Testis (tissue), 3 donors: ENCODE data around the gene KRT6C. TPM values are rescaled to one million over a fixed set of nuclear protein-coding genes. Genes with fewer than 3 reads are reported as not detected.
"Not testable (repeated sequence)": the region's sequence is repeated elsewhere in the genome, so short reads cannot be mapped to it uniquely, and the experiment has no call there.

Experiments
- DNase-seq: peaks from one replicate; pipeline ENCODE4 v3.0.0-alpha.2; 2019
- H3K27ac ChIP-seq, 2 donors: fragments of 200-600 bp; sonication (generic); one replicate each; pipeline ENCODE4 v1.5.1; 2019
- H3K27me3 ChIP-seq: fragments of 200-600 bp; sonication (generic); one replicate; pipeline ENCODE4 v1.5.1; 2019
- H3K36me3 ChIP-seq: fragments of 200-600 bp; sonication (generic); one replicate; pipeline ENCODE4 v1.5.1; 2017; ENCODE audit warnings: low read depth; ENCODE audit errors: missing control alignments
- H3K4me1 ChIP-seq: fragments of 200-600 bp; sonication (generic); one replicate; pipeline ENCODE4 v1.5.1; 2019
- H3K4me3 ChIP-seq, 2 donors: fragments of 200-600 bp; sonication (generic); one replicate each; pipeline ENCODE4 v1.5.1; 2017 to 2019
- H3K9me3 ChIP-seq: fragments of 200-600 bp; sonication (generic); one replicate; pipeline ENCODE4 v1.5.1; 2017
- CTCF ChIP-seq, 3 experiments: fragments of 450-650 bp in 2 of 3; fragments of 200-600 bp in 1 of 3; sonication (generic) in 1 of 3; IDR thresholded peaks; one replicate each; pipeline ENCODE4 v1.5.1; 2016 to 2019; ENCODE audit warnings: antibody characterized with exemption in 3 of 3, mild to moderate bottlenecking in 2 of 3, moderate library complexity in 1 of 3
- POLR2A ChIP-seq: fragments of 450-650 bp; IDR thresholded peaks from one replicate; pipeline ENCODE4 v1.6.1; 2017; ENCODE audit warnings: antibody characterized with exemption, mild to moderate bottlenecking, moderate library complexity
- WGBS, 2 donors: methylation state at CpG; one replicate each; pipeline ENCODE4 v1.1.5; 2018; 5-methylcytosine and 5-hydroxymethylcytosine counted together
- intact Hi-C: fragments of 100-400 bp; cut with DNase I; formaldehyde crosslinking; loops from one replicate; pipeline ENCODE4 v1.15.1; 2023; ENCODE audit warnings: low total_unique reads
- polyA plus RNA-seq: library from polyadenylated mRNA; stranded (reverse); fragments of 350-450 nt; fragmentation: Illumina TruSeq; extraction: RNeasy Lipid Tissue Mini Kit (QIAGEN cat#74804); gene quantifications from one replicate; pipeline ENCODE4 v1.2.3, GENCODE V29; 2014; ENCODE audit warnings: low read depth, low replicate concordance; ENCODE audit not compliant: insufficient read depth
- total RNA-seq, 2 donors: library from RNA; depleted of rRNA; stranded (reverse); fragments of >200 nt; gene quantifications; one replicate each; pipeline ENCODE4 v1.2.3, GENCODE V29; 2016

KRT6C gene
- total and polyA plus RNA-seq, 3 donors from 2014 or later: 0.16 TPM; not detected in 2

- no peak for DNase-seq
- Histone ChIP-seq H3K27ac (no peak overlapping the region), H3K27me3 (no peaks in the 10 kb centered on the region), H3K4me3 (no peak overlapping the region), H3K9me3 (no peaks in the 10 kb centered on the region), H3K36me3 (no peaks in the 10 kb centered on the region), H3K4me1 (peaks cover 1% of the 10 kb centered on the region)
- intact Hi-C loops: no loop called here
- TF ChIP-seq CTCF (IDR thresholded peaks at IDR 0.05) (no peak), POLR2A (no peak)
- WGBS, 2 donors: 82 to 95% methylated on average over 7 of the region's 7 CpGs
Observed at GRCh38 chr12:52501490-52501889, 27.9 kb upstream of the KRT6C start.

DNA sequence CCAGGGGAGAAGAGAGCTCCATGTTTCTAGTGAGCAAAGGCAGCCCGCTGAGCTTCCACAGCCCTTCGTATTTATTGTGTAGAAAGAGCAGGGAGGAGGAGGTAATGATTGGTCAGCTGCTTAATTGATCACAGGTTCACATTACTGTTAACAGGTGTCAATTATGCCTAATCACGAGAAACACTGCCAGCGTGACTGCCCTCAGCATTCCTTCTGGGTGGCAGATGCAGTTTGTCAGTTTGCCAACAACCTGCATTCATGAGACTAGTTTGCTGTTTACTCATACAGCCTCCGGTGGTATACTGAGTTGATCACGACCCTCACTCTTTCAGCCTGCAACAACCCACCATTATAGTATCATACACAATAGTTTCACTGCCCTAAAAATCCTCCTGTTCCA, 27.0 kb upstream of the KRT6C start:
- H3K27ac ChIP-seq, H3K27me3 ChIP-seq, DNase-seq, H3K36me3 ChIP-seq, intact Hi-C loops, H3K9me3 ChIP-seq, H3K4me3 ChIP-seq: not testable (repeated sequence)
- 83 to 90% methylated on average over 6 of the region's 6 CpGs for WGBS, 2 donors
- H3K4me1 ChIP-seq: peaks cover 10% of the 10 kb centered on the region

DNA sequence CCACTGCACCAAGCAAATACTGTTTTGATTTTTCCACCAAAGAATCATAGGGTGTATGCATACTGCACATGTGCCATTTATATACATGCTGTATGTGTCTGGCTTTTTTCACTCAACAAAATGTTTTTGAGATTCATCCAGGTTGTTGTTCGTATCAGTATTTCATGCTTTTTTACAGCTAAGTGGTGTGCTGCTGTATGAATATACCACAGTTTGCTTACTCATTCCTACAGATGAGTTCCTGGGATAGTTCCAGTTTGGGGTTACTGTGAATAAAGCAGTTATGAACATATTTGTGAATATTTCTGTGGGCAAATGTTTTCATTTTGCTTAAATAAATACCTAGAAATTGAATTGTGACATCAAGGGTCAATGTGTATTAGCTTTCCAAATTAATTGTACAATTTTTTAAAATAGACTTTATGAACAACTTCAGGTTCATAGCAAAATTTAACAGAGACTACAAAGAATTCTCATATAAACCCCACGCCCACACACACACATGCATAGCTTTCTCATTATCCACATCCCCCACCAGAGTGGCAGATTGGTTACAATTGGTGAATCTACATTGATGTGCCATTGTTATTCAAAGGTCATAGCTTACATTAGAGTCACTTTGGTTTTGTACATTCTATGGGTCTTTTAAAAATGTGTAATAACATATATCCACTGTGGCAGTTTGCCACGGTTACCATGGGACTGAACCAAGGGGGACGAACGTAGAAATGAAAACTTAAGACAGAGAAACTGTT, 26.4 kb upstream of the KRT6C start:
- Histone ChIP-seq H3K27ac (no peak overlapping the region), H3K9me3 (no peaks in the 10 kb centered on the region), H3K36me3 (no peaks in the 10 kb centered on the region), H3K4me1 (peaks cover 16% of the 10 kb centered on the region), H3K4me3 (no peak overlapping the region), H3K27me3 (no peaks in the 10 kb centered on the region)
- no peak for TF ChIP-seq POLR2A
- no peak for TF ChIP-seq CTCF (IDR thresholded peaks at IDR 0.05)
- 90 to 92% methylated on average over 5 of the region's 5 CpGs for WGBS, 2 donors
- intact Hi-C loops: no loop called here
- DNase-seq: no peak

DNA sequence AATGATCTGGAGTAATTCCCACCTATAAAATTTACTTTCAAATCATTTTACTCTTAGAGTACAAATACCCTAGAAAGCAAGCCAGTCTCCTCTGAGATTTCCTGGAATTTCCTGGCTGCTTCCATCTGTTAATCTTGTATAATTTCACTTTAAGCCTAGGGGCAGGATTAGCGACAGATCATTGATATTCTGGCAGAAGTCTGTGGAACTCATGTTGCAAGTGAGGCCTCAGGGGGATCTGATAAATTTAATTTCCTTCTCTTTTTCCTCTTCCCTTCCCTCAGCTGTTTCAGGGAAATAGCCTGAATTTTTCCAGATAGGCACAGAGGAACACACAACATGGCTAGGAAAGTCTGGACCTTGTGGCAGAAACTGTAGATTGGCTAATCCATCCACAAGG, 25.3 kb upstream of the KRT6C start:
- H3K36me3 ChIP-seq: no peaks in the 10 kb centered on the region
- H3K27ac ChIP-seq: no peak overlapping the region
- H3K27me3 ChIP-seq: no peaks in the 10 kb centered on the region
- 36 to 62% methylated on average over 1 of the region's 1 CpG for WGBS, 2 donors
- peaks cover 23% of the 10 kb centered on the region for H3K4me1 ChIP-seq
- intact Hi-C loops: no loop called here
- no peak overlapping the region for H3K4me3 ChIP-seq
- DNase-seq: no peak
- no peaks in the 10 kb centered on the region for H3K9me3 ChIP-seq
- TF ChIP-seq CTCF (IDR thresholded peaks at IDR 0.05) (no peak), POLR2A (no peak)

GRCh38 chr12:52497975-52498374, 24.4 kb upstream of the KRT6C start:
- no peak for DNase-seq
- Histone ChIP-seq H3K9me3 (no peaks in the 10 kb centered on the region), H3K36me3 (no peaks in the 10 kb centered on the region), H3K4me1 (peaks cover 25% of the 10 kb centered on the region), H3K27me3 (no peaks in the 10 kb centered on the region), H3K4me3 (no peak overlapping the region), H3K27ac (no peak overlapping the region)
- TF ChIP-seq CTCF (IDR thresholded peaks at IDR 0.05) (no peak), POLR2A (no peak)
- WGBS, 2 donors: 91 to 99% methylated on average over 7 of the region's 7 CpGs
- intact Hi-C loops: no loop called here
